Mesendoderm (in vitro differentiated cells): ENCODE results near the gene RGPD3.
"Not testable (repeated sequence)": the region's sequence is repeated elsewhere in the genome, so short reads cannot be mapped to it uniquely, and the experiment has no call there.

ENCODE experiments used
- DNase-seq: peaks from one replicate; pipeline ENCODE4 v3.0.0; 2013
- H2AK5ac ChIP-seq: 2 replicates; pipeline ENCODE4 v1.6.1; 2013; ENCODE audit warnings: low read length, inconsistent platforms
- H2BK120ac ChIP-seq: 2 replicates; pipeline ENCODE4 v1.6.1; 2013; ENCODE audit warnings: low read depth, mild to moderate bottlenecking, low read length, moderate library complexity, mixed read lengths
- H2BK15ac ChIP-seq: replicated peaks from 2 replicates; pipeline ENCODE4 v1.6.1; 2013; ENCODE audit warnings: low read depth, mild to moderate bottlenecking, moderate library complexity
- H2BK5ac ChIP-seq: 2 replicates; pipeline ENCODE4 v1.6.1; 2013; ENCODE audit warnings: low read length, inconsistent platforms
- H3K18ac ChIP-seq: 2 replicates; pipeline ENCODE4 v1.6.1; 2013; ENCODE audit warnings: mild to moderate bottlenecking, low read length, mixed read lengths
- H3K23ac ChIP-seq: one replicate; pipeline ENCODE4 v1.6.1; 2013; ENCODE audit warnings: low read length
- H3K27ac ChIP-seq: 2 replicates; pipeline ENCODE4 v1.5.1; 2013; ENCODE audit warnings: low read depth, mild to moderate bottlenecking, inconsistent platforms, low read length, moderate library complexity
- H3K27me3 ChIP-seq: 2 replicates; pipeline ENCODE4 v1.6.1; 2013; ENCODE audit warnings: low read length, control low read depth, mild to moderate bottlenecking, inconsistent platforms; ENCODE audit not compliant: insufficient read depth, poor library complexity
- H3K36me3 ChIP-seq: 2 replicates; pipeline ENCODE4 v1.6.1; 2013; ENCODE audit warnings: low read length, inconsistent platforms; ENCODE audit not compliant: control insufficient read depth, insufficient read depth
- H3K4ac ChIP-seq: one replicate; pipeline ENCODE4 v1.6.1; 2013; ENCODE audit warnings: low read depth, mild to moderate bottlenecking, low read length, moderate library complexity
- H3K4me1 ChIP-seq: 2 replicates; pipeline ENCODE4 v1.6.1; 2013; ENCODE audit warnings: low read depth, low read length, inconsistent platforms; ENCODE audit not compliant: control insufficient read depth
- H3K4me2 ChIP-seq: 2 replicates; pipeline ENCODE4 v1.6.1; 2013; ENCODE audit warnings: low read length
- H3K4me3 ChIP-seq: 2 replicates; pipeline ENCODE4 v1.5.1; 2013; ENCODE audit warnings: mild to moderate bottlenecking, low read length
- H3K56ac ChIP-seq: one replicate; pipeline ENCODE4 v1.6.1; 2013; ENCODE audit warnings: low read length
- H3K79me1 ChIP-seq: 2 replicates; pipeline ENCODE4 v1.6.1; 2013; ENCODE audit warnings: low read length, inconsistent platforms
- H3K79me2 ChIP-seq: 2 replicates; pipeline ENCODE4 v1.6.1; 2013; ENCODE audit warnings: mild to moderate bottlenecking, low read length; ENCODE audit not compliant: control insufficient read depth, insufficient read depth
- H3K9ac ChIP-seq: 2 replicates; pipeline ENCODE4 v1.6.1; 2013; ENCODE audit warnings: low read length, inconsistent platforms
- H4K5ac ChIP-seq: one replicate; pipeline ENCODE4 v1.6.1; 2013; ENCODE audit warnings: low read length
- H4K8ac ChIP-seq: one replicate; pipeline ENCODE4 v1.6.1; 2013; ENCODE audit warnings: low read depth, mild to moderate bottlenecking, control low read depth, low read length, moderate library complexity
- whole genome bisulfite sequencing: extraction: QIAGEN DNeasy Blood & Tissue Kit; methylation state at CpG from one replicate; pipeline ENCODE4 v1.1.7; 2013; ENCODE audit warnings: low lambda C conversion rate, missing lambda C conversion rate; ENCODE audit not compliant: insufficient coverage; ENCODE audit errors: extremely low coverage; 5-methylcytosine and 5-hydroxymethylcytosine counted together

The RGPD3 gene

GRCh38 chr2:106492913-106493312 lies 24.7 kb upstream of the RGPD3 start:
- H3K36me3 ChIP-seq, H2BK120ac ChIP-seq, H3K18ac ChIP-seq, H3K23ac ChIP-seq, H2BK15ac ChIP-seq, H2BK5ac ChIP-seq, H3K79me1 ChIP-seq, H4K8ac ChIP-seq, H2AK5ac ChIP-seq, H3K27ac ChIP-seq, H3K27me3 ChIP-seq, H3K4me3 ChIP-seq, H3K56ac ChIP-seq, H3K4me2 ChIP-seq, H3K4ac ChIP-seq, H3K9ac ChIP-seq, H4K5ac ChIP-seq, H3K4me1 ChIP-seq, H3K79me2 ChIP-seq: not testable (repeated sequence)
- peak; percentile 51 for DNase-seq
- no CpG with 5 or more reads among the region's 6 CpGs for WGBS

GRCh38 chr2:106492399-106492798 lies 24.2 kb upstream of the RGPD3 start:
- H2AK5ac ChIP-seq, H3K18ac ChIP-seq, H3K56ac ChIP-seq, H3K27me3 ChIP-seq, H2BK15ac ChIP-seq, H3K4me2 ChIP-seq, H3K27ac ChIP-seq, H2BK5ac ChIP-seq, H3K4ac ChIP-seq, H3K4me3 ChIP-seq, H3K23ac ChIP-seq, H3K79me2 ChIP-seq, DNase-seq, H3K79me1 ChIP-seq, H4K5ac ChIP-seq, H3K36me3 ChIP-seq, H4K8ac ChIP-seq, H3K4me1 ChIP-seq, H3K9ac ChIP-seq, H2BK120ac ChIP-seq: not testable (repeated sequence)
- whole genome bisulfite sequencing = no CpG with 5 or more reads among the region's 6 CpGs

- not testable (repeated sequence) for H2BK5ac ChIP-seq, H2AK5ac ChIP-seq, H3K56ac ChIP-seq, H3K4ac ChIP-seq, H3K27ac ChIP-seq, H3K36me3 ChIP-seq, H3K4me3 ChIP-seq, H2BK120ac ChIP-seq, DNase-seq, H3K79me1 ChIP-seq, H3K4me1 ChIP-seq, H2BK15ac ChIP-seq, H3K27me3 ChIP-seq, H3K4me2 ChIP-seq, H3K9ac ChIP-seq, H4K5ac ChIP-seq, H4K8ac ChIP-seq, H3K23ac ChIP-seq, H3K18ac ChIP-seq, H3K79me2 ChIP-seq
- no CpG with 5 or more reads among the region's 6 CpGs for WGBS
Observed at GRCh38 chr2:106489701-106490100, 21.5 kb upstream of the RGPD3 start.

- not testable (repeated sequence) for H3K9ac ChIP-seq, H3K79me2 ChIP-seq, H2BK5ac ChIP-seq, H3K56ac ChIP-seq, H3K79me1 ChIP-seq, H3K27me3 ChIP-seq, H4K5ac ChIP-seq, H3K4ac ChIP-seq, H2AK5ac ChIP-seq, H3K27ac ChIP-seq, H2BK15ac ChIP-seq, H2BK120ac ChIP-seq, H3K36me3 ChIP-seq, H4K8ac ChIP-seq, H3K4me2 ChIP-seq, H3K4me3 ChIP-seq, H3K4me1 ChIP-seq, H3K18ac ChIP-seq, H3K23ac ChIP-seq
- peak; percentile 11 for DNase-seq
- WGBS = no CpG with 5 or more reads among the region's 44 CpGs
Observed at GRCh38 chr2:106487386-106488191, 19.4 kb upstream of the RGPD3 start.

- H3K4me1 ChIP-seq, H3K36me3 ChIP-seq, H3K79me1 ChIP-seq, H3K18ac ChIP-seq, H3K56ac ChIP-seq, H3K27me3 ChIP-seq, H2BK120ac ChIP-seq, H3K4me2 ChIP-seq, H3K27ac ChIP-seq, H3K4me3 ChIP-seq, H3K4ac ChIP-seq, H2BK5ac ChIP-seq, H3K9ac ChIP-seq, H4K8ac ChIP-seq, H3K23ac ChIP-seq, H3K79me2 ChIP-seq, H4K5ac ChIP-seq, H2AK5ac ChIP-seq, H2BK15ac ChIP-seq: not testable (repeated sequence)
- WGBS = no CpG with 5 or more reads among the region's 39 CpGs
- peak; percentile 8 for DNase-seq
Observed at GRCh38 chr2:106486551-106487385, 18.6 kb upstream of the RGPD3 start, which contains the start of gene CD8B2. Gene CD8B2 (plus strand): TSS chr2:106487364. CDS start chr2:106487427, 63 bp downstream.
